Mucosa of rectum (tissue), 2 donors: Measurements from ENCODE around the gene OR10T2.
"Not testable (repeated sequence)": the region's sequence is repeated elsewhere in the genome, so short reads cannot be mapped to it uniquely, and the experiment has no call there.

Source experiments
- H3K27ac ChIP-seq, 2 donors: one replicate each; pipeline ENCODE4 v1.7.0; 2013; ENCODE audit warnings: inconsistent platforms in 2 of 2, low read depth in 2 of 2, low read length in 2 of 2
- H3K27me3 ChIP-seq, 2 donors: one replicate each; pipeline ENCODE4 v1.7.0; 2013; ENCODE audit warnings: low read length in 2 of 2; ENCODE audit not compliant: control insufficient read depth in 2 of 2, insufficient read depth in 2 of 2
- H3K36me3 ChIP-seq, 2 donors: one replicate each; pipeline ENCODE4 v1.7.0; 2013; ENCODE audit warnings: low read length in 2 of 2; ENCODE audit not compliant: control insufficient read depth in 2 of 2, insufficient read depth in 2 of 2
- H3K4me1 ChIP-seq, 2 donors: one replicate each; pipeline ENCODE4 v1.7.0; 2013; ENCODE audit warnings: low read length in 2 of 2, mild to moderate bottlenecking in 1 of 2; ENCODE audit not compliant: control insufficient read depth in 2 of 2, insufficient read depth in 2 of 2
- H3K4me3 ChIP-seq, 2 donors: one replicate each; pipeline ENCODE4 v1.7.0; 2013; ENCODE audit warnings: low read length in 2 of 2
- H3K9ac ChIP-seq, 2 donors: one replicate each; pipeline ENCODE4 v1.7.0; 2013; ENCODE audit warnings: low read length in 2 of 2, low read depth in 1 of 2, mild to moderate bottlenecking in 1 of 2
- H3K9me3 ChIP-seq, 2 donors: one replicate each; pipeline ENCODE4 v1.7.0; 2013; ENCODE audit warnings: low read length in 2 of 2; ENCODE audit not compliant: control insufficient read depth in 2 of 2
- donor health status: healthy.
- donor health status: Normal muscosa, but diverticular disease.

The OR10T2 gene

DNA sequence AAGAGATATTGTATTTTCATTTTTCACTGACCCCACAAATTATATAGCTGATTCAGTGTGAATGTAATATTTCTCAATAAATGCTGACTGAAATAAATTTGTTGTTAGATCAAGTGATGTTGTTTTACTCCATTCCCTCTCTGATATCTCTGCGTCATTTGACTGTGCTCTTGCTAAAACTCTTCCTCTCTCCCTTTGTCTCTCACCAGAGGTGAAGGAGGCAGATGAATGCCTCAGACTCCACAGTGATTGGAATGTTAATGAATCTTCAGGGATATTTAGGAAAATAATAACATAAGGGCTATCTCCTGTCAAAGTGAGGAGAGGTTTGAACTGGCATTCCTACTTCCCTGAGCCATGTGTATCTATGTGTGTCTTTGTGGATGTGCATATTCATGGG lies 41.8 kb downstream of the OR10T2 start:
- no peak overlapping the region for H3K9ac ChIP-seq
- H3K27ac ChIP-seq: no peak overlapping the region
- H3K36me3 ChIP-seq: no peaks in the 10 kb centered on the region
- no peaks in the 10 kb centered on the region for H3K4me1 ChIP-seq
- no peaks in the 10 kb centered on the region for H3K9me3 ChIP-seq
- no peaks in the 10 kb centered on the region for H3K27me3 ChIP-seq
- H3K4me3 ChIP-seq: no peak overlapping the region

DNA sequence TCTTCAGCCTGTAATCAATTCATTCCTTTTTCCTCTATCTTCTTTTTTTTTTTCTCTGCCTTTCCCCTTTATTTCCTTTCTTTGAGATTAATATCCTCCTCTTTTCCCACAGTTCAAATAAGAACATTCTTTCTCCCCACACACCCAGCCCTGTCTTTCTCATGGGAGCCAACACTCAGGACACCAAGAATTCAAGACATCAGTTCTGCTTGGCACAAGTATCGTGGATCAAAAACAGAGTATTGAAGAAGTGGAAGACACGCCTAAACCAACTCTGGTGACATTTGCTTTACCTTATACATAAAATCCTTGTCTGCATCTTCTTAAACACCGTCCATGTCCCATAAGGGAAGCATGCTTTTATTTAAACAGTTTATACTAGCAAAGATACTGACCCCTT lies 42.6 kb downstream of the OR10T2 start:
- H3K27ac ChIP-seq: no peak overlapping the region
- H3K9me3 ChIP-seq: no peaks in the 10 kb centered on the region
- H3K9ac ChIP-seq: no peak overlapping the region
- no peaks in the 10 kb centered on the region for H3K36me3 ChIP-seq
- no peaks in the 10 kb centered on the region for H3K4me1 ChIP-seq
- H3K4me3 ChIP-seq: no peak overlapping the region
- H3K27me3 ChIP-seq: no peaks in the 10 kb centered on the region

DNA sequence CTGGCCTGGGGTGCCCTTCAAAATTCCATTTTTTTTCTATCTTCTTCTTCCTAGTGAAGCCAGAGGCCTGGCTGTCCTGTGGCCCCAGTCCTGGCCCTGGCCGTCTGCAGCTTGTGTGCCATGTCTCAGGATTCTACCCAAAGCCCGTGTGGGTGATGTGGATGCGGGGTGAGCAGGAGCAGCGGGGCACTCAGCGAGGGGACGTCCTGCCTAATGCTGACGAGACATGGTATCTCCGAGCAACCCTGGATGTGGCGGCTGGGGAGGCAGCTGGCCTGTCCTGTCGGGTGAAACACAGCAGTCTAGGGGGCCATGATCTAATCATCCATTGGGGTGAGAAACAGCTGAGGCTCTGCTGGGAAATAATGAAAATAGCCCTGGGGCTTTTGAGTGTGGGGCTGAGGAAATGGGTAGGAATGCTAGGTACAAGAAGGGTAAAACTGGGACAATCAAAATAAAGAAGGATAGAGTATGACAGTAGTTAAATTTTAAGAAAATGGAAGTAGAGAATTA lies 43.4 kb downstream of the OR10T2 start:
- Histone ChIP-seq H3K4me1 (no peaks in the 10 kb centered on the region), H3K4me3 (no peak overlapping the region), H3K9me3 (no peaks in the 10 kb centered on the region), H3K36me3 (no peaks in the 10 kb centered on the region), H3K27ac (no peak overlapping the region), H3K27me3 (no peaks in the 10 kb centered on the region), H3K9ac (no peak overlapping the region)

DNA sequence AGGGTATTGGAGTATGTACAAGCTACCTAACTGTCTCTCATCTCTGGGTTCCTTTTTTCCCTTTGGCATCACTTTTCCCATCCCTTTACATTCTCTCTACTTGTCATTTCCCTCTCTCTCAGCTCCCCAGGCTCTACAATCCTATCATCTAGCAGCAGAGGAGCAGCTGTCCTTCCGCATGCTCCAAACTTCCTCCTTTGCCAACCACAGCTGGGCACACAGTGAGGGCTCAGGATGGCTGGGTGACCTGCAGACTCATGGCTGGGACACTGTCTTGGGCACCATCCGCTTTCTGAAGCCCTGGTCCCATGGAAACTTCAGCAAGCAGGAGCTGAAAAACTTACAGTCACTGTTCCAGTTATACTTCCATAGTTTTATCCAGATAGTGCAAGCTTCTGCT lies 45.0 kb downstream of the OR10T2 start:
- H3K36me3 ChIP-seq: no peaks in the 10 kb centered on the region
- H3K27me3 ChIP-seq: no peaks in the 10 kb centered on the region
- H3K4me3 ChIP-seq: no peak overlapping the region
- H3K9me3 ChIP-seq: no peaks in the 10 kb centered on the region
- no peak overlapping the region for H3K9ac ChIP-seq
- H3K4me1 ChIP-seq: no peaks in the 10 kb centered on the region
- H3K27ac ChIP-seq: no peak overlapping the region

DNA sequence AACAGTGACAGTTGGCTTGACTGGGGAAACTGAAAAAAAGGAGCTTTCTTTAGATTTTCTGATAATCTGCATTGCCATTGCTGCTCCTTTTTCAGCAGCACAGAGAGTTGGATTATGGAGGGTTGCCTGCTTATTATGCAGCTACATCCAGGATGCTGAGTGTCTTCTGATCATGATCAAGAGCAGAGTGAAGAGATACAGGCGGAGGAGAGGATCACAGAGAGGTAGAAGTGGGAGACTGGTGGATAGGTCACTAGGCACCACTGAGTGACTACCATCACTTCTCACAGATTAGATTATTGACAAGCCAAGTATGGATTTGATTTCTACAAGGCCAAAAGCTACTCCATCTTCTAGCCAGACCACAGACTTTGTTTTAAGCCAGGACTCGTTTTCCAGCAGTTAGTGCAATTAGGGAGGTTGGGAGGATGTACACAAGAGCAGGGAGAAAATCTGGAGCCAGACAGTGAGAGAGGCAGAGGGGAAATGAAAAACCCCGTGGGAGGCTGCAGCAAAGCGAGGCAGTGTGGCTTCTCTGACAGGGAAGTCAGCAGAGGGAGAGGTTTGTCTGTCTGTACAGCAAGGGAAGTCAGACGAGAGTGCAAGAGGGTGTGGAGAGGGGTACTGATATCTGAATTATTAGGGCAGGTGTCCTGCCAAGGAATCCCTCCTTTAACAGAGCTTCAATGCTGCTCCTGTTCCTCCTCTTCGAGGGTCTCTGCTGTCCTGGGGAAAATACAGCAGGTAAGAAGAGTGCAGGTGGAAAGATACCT lies 45.8 kb downstream of the OR10T2 start, which contains the start of gene CD1E:
Gene CD1E, plus strand, starts transcription at position 592 of the 773 bp plus-strand sequence. Its CDS starts 95 bp downstream, at position 687.
- Histone ChIP-seq H3K27me3 (no peaks in the 10 kb centered on the region), H3K36me3 (no peaks in the 10 kb centered on the region), H3K9ac (no peak within 1 kb of the TSS), H3K4me1 (no peaks in the 10 kb centered on the region), H3K27ac (no peak within 1 kb of the TSS), H3K9me3 (no peaks in the 10 kb centered on the region), H3K4me3 (no peak within 1 kb of the TSS)

- not testable (repeated sequence) for H3K36me3 ChIP-seq, H3K4me1 ChIP-seq, H3K9ac ChIP-seq, H3K27me3 ChIP-seq, H3K9me3 ChIP-seq, H3K27ac ChIP-seq, H3K4me3 ChIP-seq
These were observed 50.3 kb downstream of the OR10T2 start for GRCh38 chr1:158348946-158349345.
